Endodermal cell (in vitro differentiated cells): ENCODE data around the gene TLX2. TPM values are rescaled to one million over a fixed set of nuclear protein-coding genes. Genes with fewer than 3 reads are reported as not detected.
A peak's percentile ranks its signal among the peaks of the same experiment; 100 is the strongest.

ENCODE experiments used
- DNase-seq: peaks from one replicate; pipeline ENCODE4 v3.0.0-alpha.2; 2017
- H3K27ac ChIP-seq: 2 replicates; pipeline ENCODE4 v1.5.1; 2013; ENCODE audit warnings: mild to moderate bottlenecking, low read depth, low read length, moderate library complexity
- H3K27me3 ChIP-seq: 2 replicates; pipeline ENCODE4 v1.6.1; 2013; ENCODE audit warnings: mild to moderate bottlenecking, low read length, moderate library complexity; ENCODE audit not compliant: insufficient read depth, control insufficient read depth, poor library complexity, severe bottlenecking
- H3K36me3 ChIP-seq: 2 replicates; pipeline ENCODE4 v1.7.0; 2013; ENCODE audit warnings: mild to moderate bottlenecking, low read length, moderate library complexity; ENCODE audit not compliant: control insufficient read depth, insufficient read depth
- H3K4me1 ChIP-seq: one replicate; pipeline ENCODE4 v1.7.0; 2013; ENCODE audit warnings: low read length; ENCODE audit not compliant: control insufficient read depth, insufficient read depth
- H3K4me3 ChIP-seq: 2 replicates; pipeline ENCODE4 v1.5.1; 2013; ENCODE audit warnings: mild to moderate bottlenecking, low read length, moderate library complexity
- H3K9ac ChIP-seq: 2 replicates; pipeline ENCODE4 v1.6.1; 2013; ENCODE audit warnings: mild to moderate bottlenecking, low read length, moderate library complexity; ENCODE audit not compliant: poor library complexity, severe bottlenecking; ENCODE audit errors: extremely low read depth
- H3K9me3 ChIP-seq: 2 replicates; pipeline ENCODE4 v1.6.1; 2013; ENCODE audit warnings: mild to moderate bottlenecking, low read length, moderate library complexity; ENCODE audit not compliant: control insufficient read depth
- H3K27ac Mint-ChIP-seq: 2 replicates; pipeline ENCODE4 v1.8.0; 2020; ENCODE audit warnings: mixed read lengths
- H3K27me3 Mint-ChIP-seq: 2 replicates; pipeline ENCODE4 v1.8.0; 2021; ENCODE audit warnings: mild to moderate bottlenecking, mixed read lengths; ENCODE audit not compliant: insufficient read depth
- H3K36me3 Mint-ChIP-seq: 2 replicates; pipeline ENCODE4 v1.8.0; 2020; ENCODE audit warnings: low read depth, mixed read lengths
- H3K4me1 Mint-ChIP-seq: 2 replicates; pipeline ENCODE4 v1.8.0; 2020; ENCODE audit warnings: mixed read lengths
- H3K4me3 Mint-ChIP-seq: 2 replicates; pipeline ENCODE4 v1.8.0; 2020; ENCODE audit warnings: mild to moderate bottlenecking, moderate library complexity, mixed read lengths
- H3K9me3 Mint-ChIP-seq: 2 replicates; pipeline ENCODE4 v1.8.0; 2020; ENCODE audit warnings: mild to moderate bottlenecking, mixed read lengths
- WGBS, 2 experiments: methylation state at CpG; one replicate each; pipeline versions ENCODE4 v1.1.5 to v1.1.7; 2013; ENCODE audit warnings: missing lambda C conversion rate in 2 of 2, mixed read lengths in 1 of 2; ENCODE audit not compliant: insufficient coverage in 1 of 2, insufficient read length in 1 of 2; 5-methylcytosine and 5-hydroxymethylcytosine counted together
- total RNA-seq, 2 donors: library from RNA; stranded (reverse); fragmentation: NEBNext Ultra II Directional in 1 of 2; extraction: Animal tissue kit (Norgen Biotek cat#: 25700) in 1 of 2; gene quantifications; 2 replicates in 1 of 2; 3 replicates in 1 of 2; pipeline ENCODE4 v1.2.1, GENCODE V29; 2021
- TF ChIP-seq, protein P1 (sequence below): fragments of 200-600 bp; sonication (generic); conservative IDR thresholded peaks from 2 replicates; pipeline ENCODE4 v1.5.0; 2021; ENCODE audit warnings: antibody characterized with exemption, mild to moderate bottlenecking

Gene TLX2
- total RNA-seq, 2 donors from 2014 or later: 0.22 to 0.27 TPM

DNA sequence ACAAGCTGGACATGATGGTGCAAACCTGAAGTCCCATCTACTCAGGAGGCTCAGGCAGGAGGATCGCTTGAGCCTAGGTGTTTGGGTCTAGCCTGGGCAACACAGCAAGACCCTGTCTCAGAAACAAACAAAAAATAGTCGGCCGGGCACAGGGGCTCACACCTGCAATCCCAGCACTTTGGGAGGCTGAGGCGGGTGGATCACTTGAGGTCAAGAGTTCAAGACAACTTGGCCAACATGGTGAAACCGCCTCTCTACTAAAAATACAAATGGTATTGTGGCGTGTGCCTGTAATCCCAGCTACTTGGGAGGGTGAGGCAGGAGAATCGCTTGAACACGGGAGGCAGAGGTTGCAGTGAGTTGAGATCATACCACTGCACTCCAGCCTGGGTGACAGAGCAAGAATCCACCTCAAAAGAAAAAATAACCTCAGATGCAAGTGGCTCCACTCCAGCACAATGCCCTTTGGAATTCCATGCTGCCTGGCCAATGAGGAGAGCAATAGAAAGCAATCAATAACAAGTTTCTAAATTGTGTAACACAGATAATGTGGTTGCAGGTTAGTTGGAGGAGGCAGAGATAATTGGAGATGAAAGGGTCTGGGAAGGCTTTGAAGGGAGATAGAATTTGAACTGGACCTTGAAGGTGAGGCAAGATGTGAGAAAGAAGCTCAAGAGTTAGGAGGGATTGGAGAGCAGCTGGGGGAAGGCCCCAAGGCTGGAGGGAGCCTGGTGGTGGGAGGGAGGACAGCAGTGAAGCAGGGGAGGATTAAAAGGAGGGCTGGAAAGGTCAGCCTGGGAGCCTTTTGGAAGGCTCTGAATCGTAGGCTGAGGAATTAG lies 25.4 kb upstream of the TLX2 start:
- no peaks in the 10 kb centered on the region for H3K27me3 Mint-ChIP-seq
- no peak overlapping the region for H3K4me3 Mint-ChIP-seq
- H3K36me3 ChIP-seq: peaks cover 28% of the 10 kb centered on the region
- TF ChIP-seq, protein P1, sequence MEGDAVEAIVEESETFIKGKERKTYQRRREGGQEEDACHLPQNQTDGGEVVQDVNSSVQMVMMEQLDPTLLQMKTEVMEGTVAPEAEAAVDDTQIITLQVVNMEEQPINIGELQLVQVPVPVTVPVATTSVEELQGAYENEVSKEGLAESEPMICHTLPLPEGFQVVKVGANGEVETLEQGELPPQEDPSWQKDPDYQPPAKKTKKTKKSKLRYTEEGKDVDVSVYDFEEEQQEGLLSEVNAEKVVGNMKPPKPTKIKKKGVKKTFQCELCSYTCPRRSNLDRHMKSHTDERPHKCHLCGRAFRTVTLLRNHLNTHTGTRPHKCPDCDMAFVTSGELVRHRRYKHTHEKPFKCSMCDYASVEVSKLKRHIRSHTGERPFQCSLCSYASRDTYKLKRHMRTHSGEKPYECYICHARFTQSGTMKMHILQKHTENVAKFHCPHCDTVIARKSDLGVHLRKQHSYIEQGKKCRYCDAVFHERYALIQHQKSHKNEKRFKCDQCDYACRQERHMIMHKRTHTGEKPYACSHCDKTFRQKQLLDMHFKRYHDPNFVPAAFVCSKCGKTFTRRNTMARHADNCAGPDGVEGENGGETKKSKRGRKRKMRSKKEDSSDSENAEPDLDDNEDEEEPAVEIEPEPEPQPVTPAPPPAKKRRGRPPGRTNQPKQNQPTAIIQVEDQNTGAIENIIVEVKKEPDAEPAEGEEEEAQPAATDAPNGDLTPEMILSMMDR: peak; percentile 25
- peaks cover 43% of the 10 kb centered on the region for H3K36me3 Mint-ChIP-seq
- H3K4me1 Mint-ChIP-seq: no peaks in the 10 kb centered on the region
- H3K27me3 ChIP-seq: no peaks in the 10 kb centered on the region
- 92 to 95% methylated on average over 7 to 9 of the region's 9 CpGs for WGBS, 2 experiments
- no peak overlapping the region for H3K9ac ChIP-seq
- H3K27ac Mint-ChIP-seq: peak overlapping the region; percentile 4
- H3K4me1 ChIP-seq: no peaks in the 10 kb centered on the region
- H3K27ac ChIP-seq: no peak overlapping the region
- no peaks in the 10 kb centered on the region for H3K9me3 ChIP-seq
- H3K9me3 Mint-ChIP-seq: no peaks in the 10 kb centered on the region
- no peak overlapping the region for H3K4me3 ChIP-seq
- no peak for DNase-seq

DNA sequence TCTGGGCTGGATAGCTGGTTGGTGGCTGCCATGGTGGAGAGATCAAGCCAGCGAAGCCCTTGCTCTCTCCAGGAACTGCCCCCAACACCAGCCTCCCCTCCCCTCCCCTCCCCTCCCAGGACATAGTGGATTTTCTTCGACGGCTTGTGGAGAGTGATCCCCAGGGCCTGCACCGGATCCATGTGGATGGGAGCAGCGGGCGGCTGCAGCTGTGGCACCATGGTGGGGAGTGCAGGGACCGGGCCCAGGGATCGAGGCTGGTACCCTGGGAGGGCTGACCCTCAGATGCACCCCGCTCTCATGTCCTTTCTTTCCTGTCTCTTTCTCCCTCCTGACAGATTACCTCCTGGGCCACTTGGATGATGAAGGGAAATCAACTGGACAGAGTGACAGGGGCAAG lies 24.3 kb upstream of the TLX2 start:
- Histone ChIP-seq H3K4me1 (no peaks in the 10 kb centered on the region), H3K27me3 (no peaks in the 10 kb centered on the region), H3K36me3 (peaks cover 34% of the 10 kb centered on the region), H3K9me3 (no peaks in the 10 kb centered on the region), H3K27ac (no peak overlapping the region), H3K9ac (no peak overlapping the region), H3K4me3 (no peak overlapping the region)
- Mint-ChIP-seq H3K9me3 (no peaks in the 10 kb centered on the region), H3K36me3 (peaks cover 49% of the 10 kb centered on the region), H3K4me1 (no peaks in the 10 kb centered on the region), H3K4me3 (no peak overlapping the region), H3K27ac (no peak overlapping the region), H3K27me3 (peaks cover under 1% of the 10 kb centered on the region)
- no peak for DNase-seq
- 93 to 94% methylated on average over 3 to 9 of the region's 9 CpGs for WGBS, 2 experiments
- TF ChIP-seq, protein P1: no peak

DNA sequence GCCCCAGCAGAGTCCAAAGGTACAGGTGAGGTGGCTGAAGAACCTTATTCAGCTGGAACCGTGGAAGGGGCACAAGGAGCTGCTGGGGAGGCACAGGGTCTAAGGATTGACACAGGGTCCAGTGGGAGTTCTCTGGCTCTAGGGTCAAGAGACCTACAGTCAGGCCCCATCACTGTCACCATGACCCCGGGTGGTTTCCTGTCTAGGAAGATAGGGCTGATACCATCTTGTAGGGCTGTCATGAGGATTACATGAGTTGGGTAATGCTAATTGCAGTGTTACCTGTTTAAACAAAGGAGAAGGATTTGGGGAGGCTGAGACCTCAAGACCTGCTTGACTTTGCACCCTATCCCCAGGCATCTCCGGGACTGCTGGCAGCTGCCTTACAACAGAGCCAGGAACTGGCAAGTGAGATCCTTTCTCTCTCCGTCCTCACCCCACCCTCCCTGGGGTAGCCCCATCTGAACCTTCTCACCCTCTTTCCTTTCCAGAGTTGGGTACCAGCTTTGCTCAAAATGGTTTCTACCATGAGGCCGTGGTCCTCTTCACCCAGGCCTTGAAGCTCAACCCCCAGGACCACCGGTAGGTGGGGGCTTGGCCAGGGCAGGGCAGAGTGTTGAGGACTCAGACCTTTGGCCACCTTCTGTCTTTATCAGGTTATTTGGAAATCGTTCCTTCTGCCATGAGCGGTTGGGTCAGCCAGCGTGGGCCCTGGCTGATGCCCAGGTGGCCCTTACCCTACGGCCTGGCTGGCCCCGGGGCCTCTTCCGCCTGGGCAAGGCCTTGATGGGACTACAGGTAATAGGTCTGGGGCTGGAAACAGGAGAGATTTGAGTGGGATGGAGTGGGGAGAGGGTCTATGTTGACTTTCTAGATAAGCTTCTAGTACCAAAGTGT lies 22.4 kb upstream of the TLX2 start:
- H3K36me3 Mint-ChIP-seq: peaks cover 37% of the 10 kb centered on the region
- DNase-seq: no peak
- no peaks in the 10 kb centered on the region for H3K9me3 ChIP-seq
- H3K4me1 ChIP-seq: no peaks in the 10 kb centered on the region
- H3K27ac Mint-ChIP-seq: no peak overlapping the region
- H3K4me3 ChIP-seq: no peak overlapping the region
- H3K4me1 Mint-ChIP-seq: no peaks in the 10 kb centered on the region
- H3K9ac ChIP-seq: no peak overlapping the region
- no peak overlapping the region for H3K27ac ChIP-seq
- no peak overlapping the region for H3K4me3 Mint-ChIP-seq
- peaks cover 30% of the 10 kb centered on the region for H3K36me3 ChIP-seq
- no peaks in the 10 kb centered on the region for H3K9me3 Mint-ChIP-seq
- 90 to 91% methylated on average over 10 to 12 of the region's 12 CpGs for WGBS, 2 experiments
- TF ChIP-seq, protein P1: no peak
- H3K27me3 ChIP-seq: peaks cover 14% of the 10 kb centered on the region
- peaks cover 20% of the 10 kb centered on the region for H3K27me3 Mint-ChIP-seq
